HL-60 (cell line): Measurements from ENCODE around the gene KRT35.

ENCODE experiments used
- DNase-seq, 2 experiments: peaks; one replicate each; pipeline ENCODE4 v3.0.0-alpha.2; 2010 to 2020; ENCODE audit warnings: low read depth in 1 of 2, low spot score in 1 of 2
- H3K27ac ChIP-seq: fragments of 250-450 bp; sonication (Bioruptor Pico); replicated peaks from 2 replicates; pipeline ENCODE4 v1.5.1; 2020; ENCODE audit warnings: mild to moderate bottlenecking, moderate library complexity
- H3K27me3 ChIP-seq: fragments of 250-450 bp; sonication (Bioruptor Pico); 2 replicates; pipeline ENCODE4 v1.5.1; 2021; ENCODE audit warnings: mild to moderate bottlenecking, moderate library complexity; ENCODE audit not compliant: insufficient read depth, poor library complexity, severe bottlenecking
- H3K4me3 ChIP-seq: replicated peaks from 2 replicates; pipeline ENCODE4 v1.5.1; 2011; ENCODE audit warnings: mild to moderate bottlenecking, control low read depth, low read length; ENCODE audit not compliant: insufficient read depth
- GABPA ChIP-seq: IDR thresholded peaks from 2 replicates; pipeline ENCODE4 v1.6.1; 2012; ENCODE audit warnings: low read depth
- POLR2AphosphoS5 ChIP-seq: IDR thresholded peaks from 2 replicates; pipeline ENCODE4 v1.6.1; 2012; ENCODE audit warnings: low read depth
- SPI1 ChIP-seq: IDR thresholded peaks from 2 replicates; pipeline ENCODE4 v1.6.1; 2012; ENCODE audit warnings: low read depth, mild to moderate bottlenecking, borderline replicate concordance
- TF ChIP-seq, protein P1 (sequence below): IDR thresholded peaks from 2 replicates; pipeline ENCODE4 v1.6.1; 2012; ENCODE audit warnings: low read depth; ENCODE audit not compliant: insufficient replicate concordance
- TF ChIP-seq, protein P2 (sequence below): IDR thresholded peaks from one replicate; pipeline ENCODE4 v1.5.1; 2011; ENCODE audit warnings: low read length, control low read depth, inconsistent platforms; ENCODE audit not compliant: insufficient read depth

KRT35 gene

GRCh38 chr17:41442739-41443138, 38.2 kb downstream of the KRT35 start:
- peaks cover 7% of the 10 kb centered on the region for H3K27me3 ChIP-seq
- no peak overlapping the region for H3K4me3 ChIP-seq
- TF ChIP-seq, protein P1, sequence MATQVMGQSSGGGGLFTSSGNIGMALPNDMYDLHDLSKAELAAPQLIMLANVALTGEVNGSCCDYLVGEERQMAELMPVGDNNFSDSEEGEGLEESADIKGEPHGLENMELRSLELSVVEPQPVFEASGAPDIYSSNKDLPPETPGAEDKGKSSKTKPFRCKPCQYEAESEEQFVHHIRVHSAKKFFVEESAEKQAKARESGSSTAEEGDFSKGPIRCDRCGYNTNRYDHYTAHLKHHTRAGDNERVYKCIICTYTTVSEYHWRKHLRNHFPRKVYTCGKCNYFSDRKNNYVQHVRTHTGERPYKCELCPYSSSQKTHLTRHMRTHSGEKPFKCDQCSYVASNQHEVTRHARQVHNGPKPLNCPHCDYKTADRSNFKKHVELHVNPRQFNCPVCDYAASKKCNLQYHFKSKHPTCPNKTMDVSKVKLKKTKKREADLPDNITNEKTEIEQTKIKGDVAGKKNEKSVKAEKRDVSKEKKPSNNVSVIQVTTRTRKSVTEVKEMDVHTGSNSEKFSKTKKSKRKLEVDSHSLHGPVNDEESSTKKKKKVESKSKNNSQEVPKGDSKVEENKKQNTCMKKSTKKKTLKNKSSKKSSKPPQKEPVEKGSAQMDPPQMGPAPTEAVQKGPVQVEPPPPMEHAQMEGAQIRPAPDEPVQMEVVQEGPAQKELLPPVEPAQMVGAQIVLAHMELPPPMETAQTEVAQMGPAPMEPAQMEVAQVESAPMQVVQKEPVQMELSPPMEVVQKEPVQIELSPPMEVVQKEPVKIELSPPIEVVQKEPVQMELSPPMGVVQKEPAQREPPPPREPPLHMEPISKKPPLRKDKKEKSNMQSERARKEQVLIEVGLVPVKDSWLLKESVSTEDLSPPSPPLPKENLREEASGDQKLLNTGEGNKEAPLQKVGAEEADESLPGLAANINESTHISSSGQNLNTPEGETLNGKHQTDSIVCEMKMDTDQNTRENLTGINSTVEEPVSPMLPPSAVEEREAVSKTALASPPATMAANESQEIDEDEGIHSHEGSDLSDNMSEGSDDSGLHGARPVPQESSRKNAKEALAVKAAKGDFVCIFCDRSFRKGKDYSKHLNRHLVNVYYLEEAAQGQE: no peak
- TF ChIP-seq GABPA (no peak), SPI1 (no peak), POLR2AphosphoS5 (no peak)
- TF ChIP-seq, protein P2, sequence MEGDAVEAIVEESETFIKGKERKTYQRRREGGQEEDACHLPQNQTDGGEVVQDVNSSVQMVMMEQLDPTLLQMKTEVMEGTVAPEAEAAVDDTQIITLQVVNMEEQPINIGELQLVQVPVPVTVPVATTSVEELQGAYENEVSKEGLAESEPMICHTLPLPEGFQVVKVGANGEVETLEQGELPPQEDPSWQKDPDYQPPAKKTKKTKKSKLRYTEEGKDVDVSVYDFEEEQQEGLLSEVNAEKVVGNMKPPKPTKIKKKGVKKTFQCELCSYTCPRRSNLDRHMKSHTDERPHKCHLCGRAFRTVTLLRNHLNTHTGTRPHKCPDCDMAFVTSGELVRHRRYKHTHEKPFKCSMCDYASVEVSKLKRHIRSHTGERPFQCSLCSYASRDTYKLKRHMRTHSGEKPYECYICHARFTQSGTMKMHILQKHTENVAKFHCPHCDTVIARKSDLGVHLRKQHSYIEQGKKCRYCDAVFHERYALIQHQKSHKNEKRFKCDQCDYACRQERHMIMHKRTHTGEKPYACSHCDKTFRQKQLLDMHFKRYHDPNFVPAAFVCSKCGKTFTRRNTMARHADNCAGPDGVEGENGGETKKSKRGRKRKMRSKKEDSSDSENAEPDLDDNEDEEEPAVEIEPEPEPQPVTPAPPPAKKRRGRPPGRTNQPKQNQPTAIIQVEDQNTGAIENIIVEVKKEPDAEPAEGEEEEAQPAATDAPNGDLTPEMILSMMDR: no peak
- H3K27ac ChIP-seq: no peak overlapping the region
- DNase-seq: no peak

DNA sequence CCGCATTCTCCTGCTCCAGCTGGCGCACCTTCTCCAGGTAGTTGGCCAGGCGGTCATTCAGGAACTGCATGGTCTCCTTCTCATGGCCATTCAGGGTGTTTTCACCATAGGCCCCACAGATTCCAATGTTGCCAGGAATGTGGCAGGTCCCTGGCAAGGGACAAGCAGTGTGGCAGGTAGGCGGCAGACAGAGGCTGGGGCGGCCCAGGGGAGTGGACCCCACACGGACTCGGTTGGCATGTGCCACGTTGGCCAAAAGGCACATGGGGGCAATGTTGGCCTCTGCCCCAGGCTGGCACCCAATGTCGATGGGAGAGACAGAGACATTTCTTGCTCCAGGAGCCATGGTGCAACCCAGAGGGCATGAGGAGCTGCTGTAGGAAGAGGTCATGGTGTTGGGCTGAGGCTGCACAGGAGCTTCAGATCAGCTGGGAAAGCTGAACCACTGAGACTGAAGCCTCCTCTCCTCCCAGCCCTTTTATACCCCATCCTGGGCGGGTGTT, 40.4 kb downstream of the KRT35 start, which contains the start of gene KRT38:
KRT38 (minus strand) TSS at position 453 of the 503 bp plus-strand sequence; CDS start at position 391, 62 bp downstream.
- Histone ChIP-seq H3K27ac (no peak within 1 kb of the TSS), H3K27me3 (peaks cover 7% of the 10 kb centered on the region), H3K4me3 (no peak within 1 kb of the TSS)
- TF ChIP-seq POLR2AphosphoS5: no peak
- no peak for TF ChIP-seq GABPA
- TF ChIP-seq, protein P1: no peak
- no peak for TF ChIP-seq SPI1
- TF ChIP-seq, protein P2: no peak
- DNase-seq: no peak

DNA sequence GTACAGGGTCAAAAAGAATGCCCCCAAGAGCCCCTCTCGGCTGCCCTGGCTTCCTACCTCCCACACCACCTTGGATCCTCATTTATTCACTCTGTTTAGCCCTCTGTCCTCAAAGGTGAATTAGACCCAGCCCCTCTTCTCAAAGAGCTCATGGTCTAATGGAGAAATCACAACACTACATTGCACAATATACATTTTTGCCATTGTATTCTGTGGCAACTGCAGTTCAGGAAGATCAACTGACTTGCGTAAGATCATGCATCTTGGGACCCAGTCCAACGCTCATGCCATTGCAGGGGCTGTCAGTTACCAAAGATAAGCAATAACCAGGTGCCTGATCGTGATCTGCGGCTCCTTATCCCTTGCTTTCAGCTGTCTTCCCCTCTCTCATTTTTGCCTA, 41.6 kb downstream of the KRT35 start:
- TF ChIP-seq, protein P2: no peak
- TF ChIP-seq GABPA (no peak), SPI1 (no peak), POLR2AphosphoS5 (no peak)
- TF ChIP-seq, protein P1: no peak
- H3K27me3 ChIP-seq: peaks cover 7% of the 10 kb centered on the region
- DNase-seq: peak in 1 of 2 experiments; percentile 3
- no peak overlapping the region for H3K4me3 ChIP-seq
- H3K27ac ChIP-seq: no peak overlapping the region
